Stimulated activated CD8-positive, alpha-beta memory T cell treated with anti-CD3 and anti-CD28 coated beads, Interleukin-2, amount 100 ng/mL, for 48 hours (primary cell): ENCODE data around the gene FGF4.

Experiments used
- DNase-seq, 2 donors: peaks; one replicate each; pipeline ENCODE4 v3.0.0-alpha.2; 2020; ENCODE audit warnings: low read depth in 2 of 2

Gene FGF4

GRCh38 chr11:69807106-69807815, 32.1 kb upstream of the FGF4 start:
- DNase-seq: no peak

DNA sequence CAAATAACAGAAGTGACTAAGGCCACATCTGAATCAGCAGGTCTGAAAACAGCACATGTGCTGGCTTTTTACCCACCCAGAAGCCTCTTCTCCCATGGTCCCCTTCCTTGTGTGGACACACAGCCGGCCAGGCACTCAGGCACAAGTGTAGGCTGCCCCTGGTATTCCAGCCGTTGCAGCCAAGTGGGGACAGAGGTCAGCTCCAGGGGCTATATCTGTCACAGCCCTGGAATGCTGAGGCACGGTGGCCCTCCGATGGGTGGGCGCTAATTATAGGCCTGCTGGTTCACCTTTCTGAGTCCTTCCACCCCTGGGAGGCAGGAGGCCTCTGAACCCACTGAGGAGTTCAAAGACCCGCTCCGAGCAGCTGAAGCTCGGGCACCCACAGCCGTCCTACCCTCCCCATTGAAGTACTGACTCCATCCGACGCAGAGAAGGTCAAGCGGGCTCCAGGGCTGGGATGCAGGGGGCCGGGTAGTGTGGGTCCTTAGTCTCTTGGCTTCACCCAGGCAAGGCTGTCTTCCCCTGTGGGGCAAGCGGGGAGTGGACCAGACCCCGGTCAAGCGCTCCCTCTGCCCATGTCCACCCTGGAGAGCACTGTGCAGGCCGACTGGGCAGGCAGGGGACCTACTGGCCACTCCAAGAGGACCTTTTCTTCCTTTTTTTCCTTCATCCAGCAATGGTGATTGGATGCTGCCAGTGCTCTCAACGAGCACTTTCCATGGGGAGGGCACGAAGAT, 29.8 kb upstream of the FGF4 start:
- no peak for DNase-seq

- no peak for DNase-seq
Measured at GRCh38 chr11:69803604-69804218, 28.6 kb upstream of the FGF4 start.

GRCh38 chr11:69803022-69803421, 27.9 kb upstream of the FGF4 start:
- no peak for DNase-seq

GRCh38 chr11:69802590-69802989, 27.4 kb upstream of the FGF4 start:
- no peak for DNase-seq

DNA sequence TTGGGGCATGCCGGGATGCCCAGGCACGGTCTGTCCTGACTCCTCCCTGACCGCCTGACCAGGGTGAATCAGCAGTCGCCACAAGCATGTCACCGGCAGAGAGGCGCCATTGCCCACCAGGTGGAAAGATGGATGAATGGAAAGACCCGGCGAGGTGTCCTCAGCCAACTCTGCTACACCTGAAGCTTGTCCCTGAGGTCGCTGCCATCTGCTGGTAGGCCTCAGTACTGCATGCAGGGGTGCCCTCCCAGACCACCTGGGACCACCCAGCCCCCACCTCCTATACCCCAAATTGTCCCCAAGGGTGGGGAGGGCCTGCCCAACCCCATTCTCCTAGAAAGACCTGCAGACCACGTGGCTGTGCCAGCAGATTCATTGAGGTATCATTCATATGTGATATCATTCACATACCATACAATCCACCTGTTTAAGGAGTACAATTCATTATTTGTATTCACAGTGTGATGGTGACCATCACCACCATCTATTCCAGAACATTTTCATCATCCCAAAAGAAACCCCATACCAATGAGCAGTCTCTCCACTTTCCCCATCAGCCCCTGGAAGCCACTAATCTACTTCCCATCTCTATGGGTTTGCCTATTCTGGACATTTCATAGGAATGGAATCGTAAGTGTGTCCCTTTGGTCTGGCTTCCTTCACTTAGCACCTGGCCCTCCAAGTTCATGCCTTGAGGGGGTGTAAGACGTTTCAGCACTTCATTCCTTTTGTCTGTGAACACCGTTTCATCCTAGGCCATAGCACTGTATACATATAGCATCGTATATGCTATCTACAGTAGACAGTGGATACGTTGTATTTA, 26.6 kb upstream of the FGF4 start:
- peak in 1 of 2 donors; percentile 32 for DNase-seq

DNA sequence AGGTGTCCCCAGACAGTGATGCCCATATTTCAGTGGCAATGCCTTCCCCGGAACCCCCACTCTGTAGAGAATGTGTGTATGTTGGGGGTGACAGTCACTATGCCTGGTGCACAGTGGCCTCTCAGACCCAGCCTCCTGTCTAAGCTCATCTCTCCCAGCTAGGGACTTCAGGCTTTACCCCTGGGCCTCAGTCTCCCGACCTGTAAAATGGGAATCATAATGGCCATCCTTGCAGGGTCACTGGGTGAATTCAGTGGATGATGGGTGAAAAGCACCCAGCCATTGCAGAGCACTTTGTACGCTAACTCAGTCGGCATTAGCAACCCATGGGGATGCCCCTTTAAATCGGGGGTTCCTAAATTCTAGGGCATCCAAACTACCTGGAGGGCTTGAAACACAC, 25.1 kb upstream of the FGF4 start:
- no peak for DNase-seq

- no peak for DNase-seq
Measured at GRCh38 chr11:69799582-69799981, 24.4 kb upstream of the FGF4 start.

- DNase-seq: no peak
Measured at GRCh38 chr11:69799097-69799496, 24.0 kb upstream of the FGF4 start.

DNA sequence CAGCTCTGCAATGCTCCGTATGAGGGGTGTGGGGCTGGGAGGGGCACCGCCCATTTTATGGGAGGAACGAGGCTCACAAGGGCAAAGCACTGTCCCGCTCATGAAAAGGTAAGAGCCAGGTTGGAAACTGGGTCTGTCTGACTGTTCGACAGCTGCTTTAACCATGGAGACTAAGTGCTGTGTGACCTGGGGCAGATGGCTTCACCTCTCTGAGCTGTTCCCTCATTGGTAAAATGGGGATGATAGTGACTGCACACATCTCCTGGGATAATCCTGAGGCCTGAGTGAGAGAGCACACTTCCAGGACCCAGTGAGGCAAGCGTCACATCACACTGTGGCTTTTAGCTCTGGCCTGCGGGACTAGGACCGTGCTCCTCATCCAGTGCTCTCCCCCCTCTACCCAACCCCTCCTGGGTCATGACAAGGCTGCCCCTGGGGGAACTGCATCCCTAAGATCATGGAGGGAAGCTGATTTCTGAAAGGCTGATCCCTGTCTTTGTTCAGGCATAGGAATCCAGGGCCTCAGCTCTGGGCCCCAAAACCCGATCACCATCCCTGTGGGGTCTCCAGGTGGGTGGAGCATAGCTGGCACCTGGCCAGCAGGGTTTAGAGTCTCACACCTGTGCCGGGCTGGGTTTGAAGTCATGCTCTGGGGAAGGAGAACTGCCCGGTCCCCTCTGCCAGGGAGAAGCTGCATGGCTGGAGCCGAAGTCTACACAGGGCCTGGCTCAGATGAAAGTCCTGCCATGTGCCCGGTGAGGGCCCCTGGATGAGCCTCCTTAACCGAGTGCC, 22.8 kb upstream of the FGF4 start:
- DNase-seq: no peak

- DNase-seq: no peak
Measured at GRCh38 chr11:69797156-69797555, 22.0 kb upstream of the FGF4 start.

DNA sequence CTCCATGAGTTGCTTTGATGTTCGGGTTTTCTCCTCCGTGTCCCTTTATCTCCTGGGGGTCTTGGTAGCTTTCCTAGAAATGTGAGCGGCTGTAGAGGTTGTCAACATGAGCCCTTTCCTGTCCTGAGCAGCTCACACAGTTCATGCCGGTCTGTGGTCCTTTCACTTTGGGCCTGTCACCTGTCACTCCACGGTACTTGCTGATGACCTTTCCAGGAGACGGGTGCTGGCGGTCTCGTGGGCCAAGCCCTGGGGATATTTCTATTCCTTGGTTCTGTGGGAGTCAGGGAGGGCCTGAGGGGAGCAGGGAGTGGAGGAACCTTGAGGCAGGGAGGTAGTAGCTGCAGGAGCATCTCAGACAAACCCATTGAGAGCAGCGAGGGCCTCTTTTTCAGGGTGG, 20.9 kb upstream of the FGF4 start:
- no peak for DNase-seq

DNA sequence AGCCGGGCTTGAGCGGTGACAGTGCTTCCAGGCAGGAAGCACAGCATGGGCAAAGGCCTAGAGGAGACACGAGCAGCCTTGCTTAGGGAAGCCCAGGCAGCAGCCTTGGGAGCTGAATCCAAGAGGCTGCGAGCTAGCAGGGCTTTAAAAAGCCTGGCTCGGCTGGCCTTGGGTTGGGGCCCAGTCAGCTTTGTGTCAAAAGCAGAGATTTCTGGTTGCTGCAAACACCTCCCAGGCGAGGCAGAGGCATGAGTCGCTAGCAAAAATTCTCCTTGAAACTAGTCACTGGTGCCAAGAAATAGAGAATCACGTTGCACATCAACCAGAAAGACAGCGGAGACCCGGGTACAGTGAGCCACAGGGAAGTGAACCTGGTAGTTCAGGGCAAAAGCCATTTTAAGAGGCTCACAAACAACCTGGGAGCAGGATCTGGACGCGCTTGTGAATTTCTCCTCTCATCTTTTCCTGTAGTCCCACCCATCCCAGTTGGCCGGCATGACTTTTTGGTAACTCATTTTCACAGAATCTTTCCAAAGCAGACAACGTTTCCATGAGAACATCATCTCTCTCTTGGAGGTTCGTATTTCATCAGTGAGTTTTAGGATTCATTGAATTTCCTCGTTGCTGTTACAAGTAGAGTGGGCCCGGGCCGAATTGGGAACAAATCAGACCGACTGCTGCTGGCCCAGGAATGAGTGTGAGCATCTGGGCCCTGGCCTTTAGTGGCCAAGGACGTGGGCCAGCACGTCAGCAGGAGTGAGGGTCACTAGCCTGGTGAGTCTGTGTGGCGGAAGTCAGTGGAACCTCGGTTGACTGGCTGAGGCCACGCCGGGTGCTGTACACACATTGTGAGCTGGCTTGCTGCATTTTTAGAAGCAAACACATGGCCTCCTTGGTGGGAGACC, 16.4 kb upstream of the FGF4 start:
- no peak for DNase-seq

DNA sequence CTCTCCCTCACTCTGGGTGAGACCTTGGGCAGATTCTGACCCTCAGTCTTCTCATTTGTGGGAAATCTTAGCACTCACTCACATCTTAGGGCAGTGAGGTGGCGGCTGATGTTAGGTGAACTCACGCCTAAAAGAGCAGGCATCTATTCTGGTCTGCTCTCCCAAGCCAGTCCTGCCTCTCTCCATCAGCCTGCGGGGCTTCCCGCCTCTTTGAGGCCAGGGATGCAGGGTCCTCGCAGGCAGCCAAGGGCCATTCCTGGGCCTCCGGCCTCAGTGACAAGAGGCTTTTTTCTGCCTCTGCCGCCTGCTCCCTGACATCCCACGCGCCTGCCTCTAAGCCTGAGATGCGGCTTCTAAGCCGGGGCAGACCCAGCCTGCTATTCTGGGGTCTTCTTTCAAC, 13.8 kb upstream of the FGF4 start:
- DNase-seq: no peak

GRCh38 chr11:69787906-69788305, 12.8 kb upstream of the FGF4 start:
- DNase-seq: no peak

- DNase-seq: no peak
Measured at GRCh38 chr11:69787457-69787856, 12.3 kb upstream of the FGF4 start.

GRCh38 chr11:69781241-69781640, 6.1 kb upstream of the FGF4 start:
- no peak for DNase-seq

DNA sequence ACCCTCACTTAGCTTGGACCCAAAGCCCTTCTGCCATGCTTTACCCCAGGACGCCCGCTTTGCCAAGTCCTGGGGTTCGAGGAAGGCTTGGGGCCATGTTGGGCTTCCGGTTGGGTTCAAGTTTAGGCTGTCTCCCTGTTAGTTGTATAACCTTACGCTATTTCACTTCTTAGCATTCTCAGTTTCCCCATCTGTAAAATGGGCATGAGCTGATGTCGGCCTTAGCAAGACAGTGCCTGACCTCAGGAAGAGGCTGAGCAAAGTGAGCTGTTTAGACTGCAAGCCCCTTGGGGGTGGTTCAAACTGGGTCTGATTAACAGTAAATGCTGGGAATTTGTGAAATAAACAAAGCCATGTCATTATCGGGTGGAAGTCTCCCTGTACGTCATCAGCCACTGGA, 3.2 kb upstream of the FGF4 start:
- no peak for DNase-seq

DNA sequence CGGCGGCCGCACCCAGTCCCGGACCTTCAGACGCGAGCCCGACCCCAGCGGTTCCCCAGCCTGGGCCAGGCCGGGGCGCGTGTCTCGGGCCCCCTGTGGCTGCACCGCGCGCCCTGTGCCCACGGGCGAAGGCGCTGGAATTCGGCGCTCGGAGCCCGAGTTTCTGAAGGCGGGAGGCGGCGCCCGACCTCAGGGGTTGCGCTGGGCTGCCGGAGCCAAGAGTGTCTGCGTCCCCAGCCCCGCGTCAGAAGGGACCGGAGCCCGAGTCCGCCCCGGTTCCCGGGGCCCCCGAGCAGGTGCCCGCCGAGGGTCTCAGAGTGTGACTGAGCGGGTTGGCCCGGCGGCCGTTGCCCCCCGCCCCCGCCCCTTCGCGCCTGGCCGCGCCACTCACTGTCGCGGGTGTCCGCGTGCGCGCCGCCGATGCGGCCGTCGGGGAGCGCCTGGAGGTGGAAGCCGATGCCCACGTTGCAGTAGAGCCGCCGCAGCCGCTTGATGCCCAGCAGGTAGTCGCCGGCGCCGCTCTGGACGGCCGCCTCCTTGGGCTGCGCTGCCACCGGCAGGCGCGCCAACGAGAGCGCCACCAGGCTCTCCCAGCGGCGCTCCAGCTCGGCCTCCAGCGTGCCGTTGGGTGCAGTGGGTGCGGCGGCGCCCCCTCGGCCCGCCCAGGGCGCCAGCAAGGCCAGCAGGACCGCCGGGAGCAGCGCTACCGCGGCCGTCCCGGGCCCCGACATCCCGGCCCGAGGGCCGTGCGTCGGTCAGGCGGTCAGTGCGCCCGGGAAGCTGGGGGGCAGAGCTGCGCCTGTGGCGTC, 583 bp downstream of the FGF4 start:
- DNase-seq: no peak
